Measurements from ENCODE around the gene ABHD16A. TPM values are rescaled to one million over a fixed set of nuclear protein-coding genes. Genes with fewer than 3 reads are reported as not detected.

Gene ABHD16A
- total and polyA plus RNA-seq, 10 of the 15 experiments (the other 5 are each of a cell fraction or from before 2014, with no cell fraction given) = 7.5 to 43.0 (median 32.9) TPM

- H3K4me1 ChIP-seq (ENCODE audit: control insufficient read depth, insufficient read depth, low read length) = peaks cover 42% of the 10 kb centered on the region
- ATAC-seq (no peak), FAIRE-seq (no peak), DNase-seq (ENCODE audit: low read depth, low spot score) (no peak)
- no peaks in the 10 kb centered on the region for H4K20me1 ChIP-seq (ENCODE audit: control insufficient read depth, insufficient read depth)
- ChIA-PET POLR2A (interaction anchor here (0.5 to 5.9 kb wide), 14 partner anchors 8 to 237 kb away, joined by 3 to 107 read pairs (median 4); partner anchors contain the start of genes APOM, BAG6, HSPA1A and HSPA1L), CTCF (interaction anchor here (0.9 to 2.2 kb wide), 6 partner anchors 9 to 171 kb away, joined by 3 to 19 read pairs (median 4); partner anchors contain the start of genes BAG6 and DDX39B), RAD21 (ENCODE audit: unreplicated experiment) (interaction anchor here (0.6 to 2.1 kb wide), 8 partner anchors 9 to 240 kb away, joined by 3 to 8 read pairs (median 4); partner anchors contain the start of genes BAG6, CLIC1 and NEU1), SMC1A (ENCODE audit: uncharacterized antibody, unreplicated experiment) (interaction anchor here (0.7 to 2.5 kb wide), 6 partner anchors 9 to 120 kb away, joined by 3 to 14 read pairs (median 6); partner anchors contain the start of genes BAG6 and DDX39B)
- WGBS (ENCODE audit: insufficient coverage, insufficient replicate concordance, low lambda C conversion rate, missing lambda C conversion rate) = 73% methylated on average over 12 of the region's 12 CpGs
- peak overlapping the region; percentile 91 for H3K4me2 ChIP-seq (ENCODE audit: control insufficient read depth, insufficient read depth)
- peak overlapping the region; percentile 79 for H3K4me3 ChIP-seq
- no peaks in the 10 kb centered on the region; the same call in 2 of the 3 replicates for H3K9me3 ChIP-seq (replicated peaks; ENCODE audit: control insufficient read depth, insufficient read depth, low read length)
- H3K27me3 ChIP-seq (replicated peaks in 1 of 2; ENCODE audit: control insufficient read depth in 2 of 2, insufficient read depth in 2 of 2, low read length in 1 of 2) = no peaks in the 10 kb centered on the region
- peaks cover 0 to 12% of the 10 kb centered on the region in 2 experiments for H3K36me3 ChIP-seq (ENCODE audit: control insufficient read depth in 2 of 2, insufficient read depth in 2 of 2, low read length in 1 of 2)
- intact Hi-C loops (cut with micrococcal nuclease; ENCODE audit: unreplicated experiment) (no loop called here), in situ Hi-C loops (cut with MboI) (no loop called here)
- no peak overlapping the region for H2AFZ ChIP-seq (ENCODE audit: control insufficient read depth, low read depth, low read length)
- peak overlapping the region; percentile 64 for H3K9ac ChIP-seq (ENCODE audit: control insufficient read depth, insufficient read depth, low read length)
- H3K27ac ChIP-seq (ENCODE audit: control insufficient read depth, insufficient read depth) = peak overlapping the region; percentile 94
- H3K79me2 ChIP-seq (ENCODE audit: control insufficient read depth, insufficient read depth, low read length) = peaks cover 66% of the 10 kb centered on the region
- no TSS peak for BruUV-seq (replicated peaks)
- TF ChIP-seq BCL11A (IDR thresholded peaks at IDR 0.05; ENCODE audit: low read depth, low read length) (0 out of 2 replicates have a peak, but pooled peaks have one; percentile 10), MLLT1 (IDR thresholded peaks at IDR 0.05) (no peak), IKZF2 (IDR thresholded peaks at IDR 0.05) (peak in 1 of 2 experiments; percentile 13; a peak in 2 of 4 replicates), SIX5 (IDR thresholded peaks at IDR 0.05; ENCODE audit: low read depth, low read length, severe bottlenecking) (no peak), SPI1 (IDR thresholded peaks at IDR 0.05; ENCODE audit: borderline replicate concordance, insufficient read depth, low read depth, low read length) (peak; percentile 51; the same call in 1 of the 2 replicates), ZZZ3 (IDR thresholded peaks at IDR 0.05; ENCODE audit: control insufficient read depth, insufficient read length, low read depth) (no peak), BACH1 (IDR thresholded peaks at IDR 0.05; ENCODE audit: borderline replicate concordance) (no peak), ZNF24 (IDR thresholded peaks at IDR 0.05) (no peak), SKIL (IDR thresholded peaks at IDR 0.05; ENCODE audit: low read depth, poor library complexity, severe bottlenecking) (no peak), TCF7 (IDR thresholded peaks at IDR 0.05; ENCODE audit: borderline replicate concordance) (no peak), MEF2A (IDR thresholded peaks at IDR 0.05; ENCODE audit: insufficient read depth, low read depth, low read length) (0 out of 2 replicates have a peak, but pooled peaks have one; percentile 38), NR2F1 (conservative IDR thresholded peaks at IDR 0.05) (peak; percentile 64), PML (IDR thresholded peaks at IDR 0.05; ENCODE audit: low read length) (0 out of 2 replicates have a peak, but pooled peaks have one; percentile 27), HDGF (IDR thresholded peaks at IDR 0.05) (no peak; the same call in 1 of the 2 replicates), ZNF622 (IDR thresholded peaks at IDR 0.05) (no peak), SMARCA5 (IDR thresholded peaks at IDR 0.05) (0 out of 2 replicates have a peak, but pooled peaks have one; percentile 16), RB1 (IDR thresholded peaks at IDR 0.05; ENCODE audit: borderline replicate concordance) (no peak), SRF (IDR thresholded peaks at IDR 0.05; ENCODE audit: low read depth in 2 of 2, low read length in 2 of 2) (no peak), NR2C1 (IDR thresholded peaks at IDR 0.05) (peak; percentile 31; the same call in 1 of the 2 replicates), ZNF384 (IDR thresholded peaks at IDR 0.05; ENCODE audit: borderline replicate concordance, low read depth, low read length) (no peak), KLF5 (IDR thresholded peaks at IDR 0.05; ENCODE audit: partially characterized antibody) (no peak)
Observed at GRCh38 chr6:31661262-31662123, 41.6 kb downstream of the ABHD16A start.
